Activated CD4-positive, alpha-beta T cell treated with anti-CD3 and anti-CD28 coated beads, Interleukin-2, Interleukin-4, amounts not matched to agents 100 ng/mL and 50 ng/mL, durations not matched to agents 16 hours and 8 hours (primary cell): ENCODE measurements around the gene HNRNPA1.
"Not testable (repeated sequence)": the region's sequence is repeated elsewhere in the genome, so short reads cannot be mapped to it uniquely, and the experiment has no call there.

Experiments
- DNase-seq: peaks from one replicate; pipeline ENCODE4 v3.0.0-alpha.2; 2020; ENCODE audit warnings: low spot score

Gene HNRNPA1

DNA sequence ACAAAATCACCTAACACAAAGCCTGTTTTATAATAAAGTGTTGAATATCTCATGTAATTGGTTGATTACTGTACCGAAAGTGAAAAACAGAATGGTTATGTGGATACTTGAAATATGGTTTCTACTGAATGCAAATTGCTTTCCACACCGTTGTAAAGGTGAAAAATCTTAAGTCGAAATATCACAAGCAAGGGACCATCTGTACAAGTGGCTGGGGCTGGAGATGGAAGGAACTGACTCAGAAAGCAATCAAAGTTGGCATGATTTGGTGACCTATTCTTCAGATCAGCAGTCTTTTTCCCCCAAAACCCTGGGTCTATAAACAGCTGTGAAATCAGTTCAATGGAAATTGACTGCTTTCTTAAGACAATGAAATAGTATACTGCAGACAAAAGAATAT, 4.2 kb upstream of the HNRNPA1 start:
- no peak for DNase-seq

DNA sequence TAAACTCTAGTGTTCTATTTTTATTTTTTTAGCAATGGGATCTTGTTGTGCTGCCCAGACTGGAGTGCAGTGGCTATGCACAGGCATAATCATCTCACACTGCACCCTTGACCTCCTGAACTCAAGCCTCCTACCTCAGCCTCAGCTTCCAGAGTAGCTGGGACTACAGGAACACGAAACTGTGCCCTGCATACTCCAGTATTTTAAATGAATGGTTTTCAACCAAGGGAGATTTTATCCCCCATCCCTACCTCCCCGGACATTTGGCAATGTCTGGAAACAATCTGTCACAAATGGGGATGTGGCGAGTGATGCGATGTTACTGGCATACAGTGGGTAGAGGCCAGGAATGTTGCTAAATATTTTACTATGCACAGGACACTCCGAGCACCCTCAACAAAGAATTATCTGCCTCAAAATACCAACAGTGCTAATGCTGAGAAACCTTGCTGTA, 2.7 kb upstream of the HNRNPA1 start:
- no peak for DNase-seq

DNA sequence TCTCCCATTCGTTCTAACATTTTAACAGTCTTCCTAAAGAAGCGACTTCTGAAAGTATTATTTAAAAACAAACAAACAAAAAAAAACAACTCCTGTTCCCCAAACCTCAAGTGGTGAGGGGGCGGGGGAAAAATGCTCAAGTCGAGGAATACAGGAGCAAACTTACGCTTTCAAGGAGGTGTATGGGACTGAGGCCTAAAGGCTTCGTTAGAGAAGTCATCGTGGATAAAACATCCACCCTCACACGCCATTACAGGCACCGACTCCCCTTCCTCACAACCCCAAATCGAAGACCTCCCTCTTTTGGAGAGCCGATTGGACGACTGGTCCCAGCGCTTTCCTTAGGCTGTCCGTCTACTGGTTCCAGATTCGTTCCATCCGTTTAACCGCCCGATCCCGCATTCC, 1.3 kb upstream of the HNRNPA1 start:
- DNase-seq = no peak

DNA sequence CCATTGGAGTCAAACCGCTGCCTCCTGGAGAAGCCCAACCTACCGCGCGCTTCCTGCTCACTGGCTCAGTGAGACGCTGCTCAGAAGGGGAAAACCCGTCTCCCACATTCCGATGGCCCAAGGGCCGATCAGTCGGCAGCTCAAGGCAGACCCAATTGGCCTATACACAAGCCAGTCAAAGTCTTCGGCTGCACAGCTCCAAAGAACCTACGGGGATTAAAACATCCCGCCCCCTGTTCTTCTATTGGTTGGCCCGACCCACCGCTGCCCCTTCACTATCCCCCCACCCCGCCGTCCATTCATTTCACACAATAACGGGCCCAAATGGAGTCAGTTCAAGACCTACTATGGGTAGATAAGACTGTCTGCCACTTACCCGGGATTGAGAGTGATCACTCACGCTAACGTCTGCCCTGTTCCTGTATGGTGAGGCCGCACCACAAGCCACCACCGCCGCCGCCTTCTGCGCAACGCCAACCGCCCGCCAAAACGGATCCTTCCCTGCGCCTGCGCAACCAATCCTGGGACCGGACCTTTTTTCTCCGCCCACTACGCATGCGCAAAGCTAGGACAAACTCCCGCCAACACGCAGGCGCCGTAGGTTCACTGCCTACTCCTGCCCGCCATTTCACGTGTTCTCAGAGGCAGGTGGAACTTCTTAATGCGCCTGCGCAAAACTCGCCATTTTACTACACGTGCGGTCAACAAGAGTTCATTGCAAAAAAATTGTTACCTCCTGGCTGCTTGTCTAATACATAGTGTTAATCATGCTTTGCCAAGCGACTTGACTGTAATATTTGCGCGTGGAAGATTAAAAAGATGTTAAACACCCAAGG, 676 bp upstream of the HNRNPA1 start, which contains the start of gene CBX5:
TSS of gene CBX5 (minus strand) at position 491 of the 836 bp plus-strand sequence. CDS start 22,472 bp downstream, outside the sequence.
- DNase-seq = peak; percentile 100

DNA sequence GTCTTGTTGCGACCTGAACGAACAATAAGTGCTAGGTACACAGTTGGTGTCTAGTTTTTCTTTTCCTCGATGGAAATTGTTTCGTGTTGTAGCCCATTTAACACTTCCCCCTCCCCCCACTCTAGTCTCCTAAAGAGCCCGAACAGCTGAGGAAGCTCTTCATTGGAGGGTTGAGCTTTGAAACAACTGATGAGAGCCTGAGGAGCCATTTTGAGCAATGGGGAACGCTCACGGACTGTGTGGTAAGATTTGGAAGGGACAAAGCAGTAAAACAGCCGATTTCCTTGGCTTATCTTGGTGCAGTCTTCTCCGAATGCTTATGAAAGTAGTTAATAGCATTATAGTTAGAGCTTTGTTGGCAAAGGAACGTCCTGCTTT, 724 bp downstream of the HNRNPA1 start:
- peak; percentile 58 for DNase-seq

DNA sequence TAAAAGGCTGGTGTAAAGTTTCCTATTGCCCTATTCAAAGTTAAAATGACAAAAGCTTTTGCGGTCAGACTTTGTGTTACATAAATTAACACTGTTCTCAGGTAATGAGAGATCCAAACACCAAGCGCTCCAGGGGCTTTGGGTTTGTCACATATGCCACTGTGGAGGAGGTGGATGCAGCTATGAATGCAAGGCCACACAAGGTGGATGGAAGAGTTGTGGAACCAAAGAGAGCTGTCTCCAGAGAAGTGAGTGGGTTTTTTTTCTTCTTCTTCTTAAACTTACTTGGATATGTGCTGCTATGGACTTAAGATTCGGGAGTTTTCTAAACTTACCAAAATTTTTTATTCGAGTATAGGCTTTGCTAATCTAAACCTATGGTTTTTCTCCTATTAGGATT, 1.2 kb downstream of the HNRNPA1 start:
- DNase-seq = not testable (repeated sequence)

DNA sequence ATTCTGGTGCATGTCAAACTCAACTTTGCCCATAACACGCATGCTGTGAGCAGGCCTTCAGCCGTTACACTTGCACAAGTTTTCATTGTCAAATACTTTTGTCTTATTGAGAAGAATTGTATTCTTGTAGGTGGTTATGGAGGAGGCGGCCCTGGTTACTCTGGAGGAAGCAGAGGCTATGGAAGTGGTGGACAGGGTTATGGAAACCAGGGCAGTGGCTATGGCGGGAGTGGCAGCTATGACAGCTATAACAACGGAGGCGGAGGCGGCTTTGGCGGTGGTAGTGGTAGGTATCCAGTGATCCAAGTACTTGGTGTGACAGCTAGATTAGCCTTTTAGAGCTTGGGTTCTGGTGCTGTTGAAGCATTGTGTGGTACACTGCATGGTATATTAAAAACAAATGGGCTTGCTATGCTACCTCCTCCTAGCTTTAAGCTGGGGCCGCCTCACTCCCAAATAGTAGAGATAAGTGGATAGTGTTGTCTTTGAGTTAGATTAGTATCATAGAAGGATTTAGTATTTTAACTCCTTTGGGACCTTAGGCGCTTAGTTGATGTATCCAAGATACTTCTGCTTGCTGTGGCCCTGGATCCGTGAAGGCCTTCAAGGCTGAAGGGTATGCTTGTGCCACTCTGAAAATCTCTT, 2.5 kb downstream of the HNRNPA1 start:
- DNase-seq = no peak

DNA sequence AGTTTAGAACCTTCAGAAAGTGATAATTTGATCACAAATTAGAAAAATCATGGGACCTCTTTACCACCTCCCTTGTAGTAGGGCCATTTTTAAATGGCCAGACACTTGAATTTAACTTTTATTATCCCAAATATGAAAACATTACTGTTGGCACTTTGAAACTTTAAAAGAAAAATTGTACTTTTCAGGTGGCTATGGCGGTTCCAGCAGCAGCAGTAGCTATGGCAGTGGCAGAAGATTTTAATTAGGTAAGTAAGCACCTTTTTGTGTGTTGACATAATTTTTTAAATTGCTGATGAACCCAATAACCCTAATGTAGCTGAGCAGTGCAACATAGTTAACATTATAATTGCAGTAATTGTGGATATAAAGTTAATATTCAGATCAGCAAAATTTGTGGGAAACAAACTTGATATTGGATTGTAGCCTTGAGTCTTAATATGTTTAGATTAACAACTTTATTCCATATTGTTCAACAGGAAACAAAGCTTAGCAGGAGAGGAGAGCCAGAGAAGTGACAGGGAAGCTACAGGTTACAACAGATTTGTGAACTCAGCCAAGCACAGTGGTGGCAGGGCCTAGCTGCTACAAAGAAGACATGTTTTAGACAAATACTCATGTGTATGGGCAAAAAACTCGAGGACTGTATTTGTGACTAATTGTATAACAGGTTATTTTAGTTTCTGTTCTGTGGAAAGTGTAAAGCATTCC, 3.7 kb downstream of the HNRNPA1 start:
- not testable (repeated sequence) for DNase-seq

DNA sequence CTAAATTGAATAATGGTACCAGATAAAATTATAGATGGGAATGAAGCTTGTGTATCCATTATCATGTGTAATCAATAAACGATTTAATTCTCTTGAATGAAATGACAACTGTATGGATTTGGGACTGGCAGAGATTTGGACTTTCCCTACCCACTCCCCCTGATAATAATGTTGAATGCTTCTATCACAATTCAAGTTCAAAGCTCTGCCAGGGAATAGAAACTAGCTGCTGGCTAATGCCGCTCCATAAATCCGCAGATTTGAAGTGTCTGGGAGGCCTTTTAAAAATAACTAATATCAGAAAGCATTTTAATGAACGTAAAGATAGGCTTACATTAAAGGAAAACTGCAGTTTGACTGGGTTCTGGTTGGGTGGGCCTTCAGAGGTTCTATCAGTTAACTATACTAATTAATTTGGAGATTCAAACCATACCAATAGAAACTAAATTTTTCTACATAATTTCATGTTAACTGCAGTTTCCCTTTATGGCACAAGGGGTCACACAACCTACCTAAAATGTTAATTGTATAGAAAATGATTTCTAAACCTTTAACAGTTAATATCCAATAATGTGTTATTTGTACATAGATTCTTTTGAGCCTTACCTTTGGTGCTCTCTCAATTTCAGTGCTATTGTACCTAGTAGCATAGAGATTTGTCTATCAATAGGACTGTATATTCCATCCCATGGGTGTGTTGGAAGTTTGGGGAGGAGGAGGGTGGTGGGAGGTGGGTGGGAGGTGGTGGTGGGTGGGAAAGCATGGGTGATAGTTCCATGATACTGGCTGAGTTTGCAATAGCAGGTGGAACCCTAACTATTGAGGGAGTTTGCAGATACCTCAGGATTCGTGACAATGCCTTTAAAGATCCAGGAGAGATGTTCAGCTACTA, 4.9 kb downstream of the HNRNPA1 start:
- no peak for DNase-seq

DNA sequence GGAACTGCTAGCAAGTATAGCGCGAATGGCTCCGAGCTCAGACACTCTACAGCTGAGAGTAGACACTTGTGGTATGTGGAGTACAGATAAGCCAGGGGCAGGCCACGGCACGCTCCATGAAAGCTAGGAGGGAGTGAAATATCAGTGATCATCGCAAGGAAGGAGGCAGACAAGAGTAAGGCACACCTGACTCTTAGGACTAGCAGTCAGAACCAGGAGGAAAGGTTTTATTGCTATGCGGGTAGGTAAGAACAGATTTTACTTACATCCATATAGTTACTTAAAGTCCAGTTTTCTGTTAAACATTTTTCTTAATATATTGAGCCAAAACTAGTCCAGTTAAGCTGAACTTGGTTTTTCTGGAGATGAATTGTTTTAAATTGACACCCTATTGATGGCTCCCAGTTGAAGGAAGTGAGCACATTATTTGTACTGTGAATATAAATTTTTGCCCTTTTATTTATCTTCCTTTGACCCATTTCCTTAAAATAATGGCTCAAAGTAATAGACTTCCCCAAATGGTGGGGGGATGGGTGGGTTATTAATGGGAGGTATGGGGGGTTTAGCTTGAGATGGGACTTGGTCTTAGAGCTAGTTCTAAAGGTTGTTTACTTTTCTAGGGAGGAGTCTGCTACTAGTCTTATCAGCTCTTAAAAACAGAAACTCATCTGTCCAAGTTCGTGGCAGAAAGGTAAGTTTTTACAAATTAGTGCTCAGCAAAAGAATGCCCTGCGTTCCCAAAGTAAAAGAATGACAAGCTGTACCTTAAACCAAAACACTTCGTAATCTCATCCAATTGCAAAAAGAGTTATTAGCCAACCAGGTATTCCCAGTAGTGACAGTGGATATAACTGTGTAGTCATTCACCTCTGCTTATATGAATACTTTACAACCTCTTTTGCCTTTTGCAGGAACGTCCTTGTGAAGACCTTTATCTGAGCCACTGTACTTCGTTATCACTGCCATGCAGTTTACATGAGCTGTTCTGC, 5.8 kb downstream of the HNRNPA1 start:
- DNase-seq = no peak

DNA sequence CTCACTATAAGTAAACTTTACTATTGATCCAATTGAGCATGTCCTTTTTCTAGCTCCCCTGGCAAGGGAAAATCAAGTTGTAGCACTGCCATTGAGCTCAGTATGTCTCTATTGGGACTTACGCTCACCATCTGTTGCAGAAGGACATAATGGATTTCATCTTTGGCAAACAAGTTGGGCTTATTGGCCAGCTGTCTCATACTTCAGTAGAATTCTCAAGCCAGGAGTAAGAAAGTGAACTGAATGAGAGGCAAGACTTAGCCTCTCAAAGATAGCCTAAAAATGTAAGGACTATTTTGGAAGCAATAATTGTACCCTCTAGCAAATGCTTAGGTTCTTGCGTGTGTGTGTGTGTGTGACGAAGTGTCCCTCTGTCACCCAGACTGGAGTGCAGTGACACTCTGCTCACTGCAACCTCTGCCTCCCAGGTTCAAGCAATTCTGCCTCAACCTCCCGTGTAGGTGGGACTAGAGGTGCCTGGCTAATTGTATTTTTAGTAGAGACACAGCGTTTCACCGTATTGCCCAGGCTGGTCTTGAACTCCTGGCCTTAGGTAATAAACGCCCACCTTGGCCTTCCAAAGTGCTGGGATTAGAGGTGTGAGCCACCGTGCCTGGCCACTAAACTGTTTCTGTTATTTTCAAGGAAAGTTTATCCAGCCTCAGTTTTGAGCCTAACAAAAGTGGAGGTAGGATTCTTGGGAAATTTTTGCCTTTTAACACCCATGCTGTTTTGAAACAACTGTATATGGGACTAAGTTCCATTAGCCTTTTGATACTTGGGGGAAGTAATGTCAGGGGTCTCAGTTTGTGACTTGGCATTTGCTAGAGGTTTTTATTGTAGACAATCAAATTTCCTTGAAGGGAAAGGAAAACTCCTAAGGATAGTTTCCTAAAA, 7.0 kb downstream of the HNRNPA1 start:
- no peak for DNase-seq

DNA sequence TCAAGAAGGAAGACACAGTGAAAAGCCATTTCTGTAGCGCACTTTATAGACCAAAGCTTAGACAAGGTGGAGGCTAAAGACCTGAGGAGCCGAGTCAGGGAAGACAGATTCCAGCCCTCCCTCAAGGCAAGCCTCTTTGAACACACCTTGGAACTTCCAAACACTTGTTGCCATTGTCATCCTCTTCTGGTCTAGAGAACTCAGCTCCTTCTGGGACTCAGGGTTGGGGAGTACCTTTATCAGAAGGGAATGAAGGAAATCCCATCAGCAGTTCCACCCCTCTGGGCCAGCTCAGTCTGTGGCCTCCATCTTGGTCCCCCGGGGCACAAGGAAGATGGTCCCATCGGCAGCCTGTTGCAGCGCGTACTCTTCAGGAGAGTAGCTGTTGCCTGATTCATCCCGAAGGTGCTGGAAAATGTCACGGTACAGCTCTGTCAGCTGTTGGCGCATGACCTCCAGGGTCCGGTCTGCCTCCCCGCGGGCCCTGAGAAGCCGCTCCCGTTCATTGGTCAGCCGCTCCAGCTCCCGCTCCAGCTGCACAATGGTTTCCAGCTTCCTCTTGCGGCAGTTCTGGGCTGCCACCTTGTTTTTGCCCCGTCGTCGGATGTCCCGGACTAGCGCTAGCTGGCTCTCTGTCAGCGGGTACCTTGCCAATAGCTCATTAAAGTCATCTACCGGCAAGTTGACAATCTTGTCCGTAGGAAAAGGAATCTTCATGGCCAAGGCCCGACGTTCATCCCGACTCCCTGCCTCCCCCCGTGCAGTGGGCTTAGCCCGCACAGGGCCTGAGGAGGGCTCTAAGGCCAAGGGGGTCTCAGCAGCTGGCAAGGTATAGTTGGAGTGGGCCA, 11.8 kb downstream of the HNRNPA1 start:
- DNase-seq = no peak

DNA sequence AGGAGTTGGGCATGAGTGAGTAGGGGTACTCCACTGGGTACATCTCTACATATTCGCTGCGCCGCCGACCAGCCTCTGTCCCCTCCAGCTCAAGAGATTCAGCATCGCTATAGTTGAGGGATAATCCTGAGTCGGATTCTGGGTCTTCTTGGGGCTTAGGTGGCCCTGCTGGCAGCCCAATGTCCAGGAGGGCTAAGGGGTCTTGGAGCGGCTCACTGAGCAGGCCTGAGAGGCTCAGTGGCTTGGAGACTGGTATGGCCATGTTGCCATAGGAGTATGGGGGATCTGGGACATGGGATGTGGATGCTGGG, 12.4 kb downstream of the HNRNPA1 start:
- no peak for DNase-seq

DNA sequence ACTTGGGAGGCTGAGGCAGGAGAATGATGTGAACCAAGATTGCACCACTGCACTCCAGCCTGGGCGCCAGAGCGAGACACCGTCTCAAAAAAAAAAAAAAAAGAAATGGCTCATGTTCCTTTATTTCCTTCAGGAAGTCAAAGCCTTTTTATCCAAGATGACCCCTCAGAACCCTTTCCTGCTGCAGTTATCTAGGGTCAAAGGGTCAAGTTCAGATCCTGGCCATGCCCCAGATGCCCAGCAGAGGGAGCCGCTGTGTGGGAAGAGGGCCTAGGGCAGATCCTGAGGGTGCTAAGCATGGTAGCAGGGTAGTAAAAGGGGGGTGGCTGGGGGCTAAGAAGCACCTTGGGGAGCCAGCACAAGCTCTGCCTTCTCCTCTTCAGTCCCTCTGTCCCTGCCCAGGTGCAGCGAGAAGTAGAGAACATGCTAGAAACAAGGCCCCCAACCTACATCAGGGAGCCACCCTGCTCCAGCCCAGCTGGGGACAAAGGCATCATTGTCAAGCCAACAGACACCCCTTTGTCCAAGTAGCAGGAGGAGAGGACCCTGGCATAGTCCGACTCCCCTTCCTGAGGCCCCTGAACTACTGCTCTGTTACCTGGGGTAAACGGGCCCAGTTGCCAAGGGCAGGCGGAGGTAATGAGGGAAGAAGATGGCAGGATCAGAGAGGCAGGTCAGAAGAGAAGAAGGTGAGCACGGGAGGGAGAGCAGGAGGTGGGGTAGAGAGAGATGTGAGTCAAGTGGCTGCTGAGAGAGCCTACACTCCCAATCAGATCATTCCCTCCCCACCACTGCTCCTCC, 13.8 kb downstream of the HNRNPA1 start:
- peak; percentile 59 for DNase-seq

DNA sequence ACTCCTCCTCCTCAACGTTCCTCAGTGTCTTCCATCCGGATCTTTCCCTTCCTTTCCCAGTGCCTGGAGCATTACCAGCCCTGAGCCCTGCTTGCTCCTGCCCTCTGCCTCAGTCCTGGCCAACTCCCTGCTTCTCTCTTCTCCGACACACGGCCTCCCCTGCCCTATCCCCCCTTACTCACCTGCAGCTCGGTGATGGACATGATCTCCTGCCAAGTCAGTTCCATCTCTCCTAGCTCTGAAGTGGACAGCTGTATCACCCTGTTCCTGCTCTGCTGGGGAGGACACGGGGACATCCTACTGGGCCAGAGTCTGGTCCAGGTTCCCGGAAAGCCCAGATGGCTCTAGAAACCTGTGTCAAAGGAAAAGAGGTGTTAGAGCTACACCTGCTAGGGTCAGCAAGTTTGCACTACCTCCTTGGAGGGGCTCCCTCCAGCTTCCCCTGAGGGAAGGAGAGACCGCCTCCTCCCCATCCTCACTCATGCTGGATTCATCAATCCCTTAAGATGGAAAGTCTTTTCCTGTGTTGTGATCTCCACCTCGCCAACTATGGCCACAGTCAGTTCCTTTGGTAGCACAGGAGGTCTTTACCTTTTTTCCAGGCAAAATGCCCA, 14.5 kb downstream of the HNRNPA1 start:
- DNase-seq = no peak

DNA sequence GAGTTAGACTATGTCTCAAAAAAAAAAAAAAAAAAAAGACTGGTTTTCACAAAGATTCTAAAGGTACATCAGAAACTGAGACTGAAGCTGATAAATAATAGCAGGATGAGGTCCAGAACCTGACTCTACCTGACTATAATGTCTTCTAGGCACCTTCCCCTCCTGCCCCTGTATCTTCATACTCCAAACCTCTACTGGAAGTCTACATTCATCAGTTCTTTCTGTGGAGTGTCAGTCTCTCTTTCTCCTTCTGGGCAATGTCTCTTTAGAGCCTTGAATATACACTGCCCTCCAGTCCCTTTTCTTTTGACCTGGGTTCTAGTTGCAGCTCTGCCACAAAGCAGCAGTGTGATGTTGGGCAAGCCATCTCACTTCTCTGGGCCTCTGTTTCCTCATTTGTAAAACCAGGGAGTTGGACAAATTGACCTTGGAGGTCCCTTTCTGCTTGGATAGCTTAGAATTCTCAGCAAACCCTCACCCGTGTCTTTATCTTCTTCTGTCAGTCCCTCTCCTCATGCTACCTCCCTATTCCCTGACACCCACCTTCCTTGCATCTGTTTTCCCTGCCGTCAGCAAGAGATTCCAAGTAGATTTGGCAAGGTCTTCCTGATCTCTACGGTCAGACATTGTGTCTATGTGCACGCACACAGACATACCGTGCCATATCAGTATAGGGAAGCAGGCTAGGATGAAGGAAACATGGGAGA, 16.0 kb downstream of the HNRNPA1 start:
- no peak for DNase-seq

DNA sequence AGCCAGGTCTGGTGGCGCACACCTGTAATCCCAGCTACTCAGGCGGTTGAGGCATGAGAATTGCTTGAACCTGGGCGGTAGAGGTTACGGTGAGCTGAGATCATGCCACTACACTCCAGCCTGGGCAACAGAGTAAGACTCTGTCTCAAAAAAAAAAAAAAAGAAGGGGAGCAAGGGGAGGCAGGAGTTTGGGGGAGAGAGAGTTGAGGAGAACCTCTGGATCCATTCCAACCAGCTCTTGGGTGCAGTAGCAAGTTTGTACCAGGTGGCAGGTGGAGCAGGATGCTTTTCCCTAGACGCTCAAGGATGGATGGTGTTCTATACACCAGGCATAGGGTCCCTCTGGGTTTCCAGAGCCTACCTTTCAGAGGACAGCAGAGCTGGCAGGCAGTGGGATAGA, 18.4 kb downstream of the HNRNPA1 start:
- no peak for DNase-seq
